ENCODE results near the gene FLT1.

The FLT1 gene

DNA sequence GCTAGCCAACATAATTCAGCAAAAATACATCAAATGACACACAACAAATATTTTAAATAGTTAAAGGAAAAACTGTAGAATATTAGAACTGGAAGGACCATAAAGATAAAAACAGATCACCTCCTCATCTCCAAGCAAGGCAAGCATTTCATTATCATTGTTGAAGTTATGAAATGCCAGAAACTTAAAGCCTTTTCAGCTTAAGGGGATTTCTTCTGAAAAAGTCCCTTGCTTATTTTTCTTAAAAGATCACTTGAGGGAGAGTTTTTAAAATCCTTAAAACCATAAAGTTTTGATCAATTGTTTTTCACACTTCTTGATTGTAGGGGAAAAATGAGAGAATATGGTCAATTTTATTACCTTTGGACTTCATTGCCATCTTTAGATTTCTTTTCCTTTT, 37.4 kb downstream of the FLT1 start:
- DNase-seq: no peak

DNA sequence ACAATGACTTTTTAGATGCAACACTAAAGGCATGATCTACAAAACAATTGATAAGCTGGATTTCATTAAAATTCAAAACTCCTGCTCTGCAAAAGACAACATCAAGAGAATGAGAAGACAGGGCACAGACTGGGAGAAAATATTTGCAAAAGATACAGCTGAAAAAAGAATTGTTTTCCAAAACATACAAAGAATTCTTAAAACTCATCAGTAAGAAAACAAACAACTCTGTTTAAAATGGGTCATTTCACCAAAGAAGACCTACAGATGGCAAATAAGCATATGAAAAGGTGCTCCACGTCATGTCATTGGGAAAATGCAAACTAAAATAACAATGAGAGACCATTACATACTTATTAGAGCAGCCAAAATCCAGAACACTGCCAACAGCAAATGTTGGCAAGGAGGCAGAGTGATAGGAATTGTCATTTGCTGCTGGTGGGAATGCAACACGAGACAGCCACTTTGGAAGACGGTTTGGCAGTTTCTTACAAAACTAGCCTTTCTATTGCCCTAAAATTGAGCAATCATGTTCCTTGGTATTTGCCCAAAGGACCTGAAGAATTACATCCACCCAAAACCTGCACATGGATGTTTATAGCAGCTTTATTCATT, 39.2 kb downstream of the FLT1 start:
- DNase-seq: no peak

DNA sequence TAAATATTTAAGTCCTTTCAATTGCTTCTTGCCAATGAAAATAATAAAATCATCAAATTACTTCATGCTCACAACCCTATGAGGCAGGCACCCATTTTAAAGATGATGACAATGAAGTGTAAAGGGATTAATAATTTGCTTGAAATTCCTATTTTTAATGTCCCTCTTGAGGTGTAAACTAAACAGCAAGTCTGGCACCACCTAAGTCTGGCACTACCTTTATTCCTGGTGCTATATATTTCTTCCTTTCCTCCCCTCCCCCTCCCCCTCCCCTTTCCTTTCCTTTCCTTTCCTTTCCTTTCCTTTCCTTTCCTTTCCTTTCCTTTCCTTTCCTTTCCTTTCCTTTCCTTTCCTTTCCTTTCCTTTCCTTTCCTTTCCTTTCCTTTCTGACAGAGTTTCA, 42.2 kb downstream of the FLT1 start:
- DNase-seq: no peak

DNA sequence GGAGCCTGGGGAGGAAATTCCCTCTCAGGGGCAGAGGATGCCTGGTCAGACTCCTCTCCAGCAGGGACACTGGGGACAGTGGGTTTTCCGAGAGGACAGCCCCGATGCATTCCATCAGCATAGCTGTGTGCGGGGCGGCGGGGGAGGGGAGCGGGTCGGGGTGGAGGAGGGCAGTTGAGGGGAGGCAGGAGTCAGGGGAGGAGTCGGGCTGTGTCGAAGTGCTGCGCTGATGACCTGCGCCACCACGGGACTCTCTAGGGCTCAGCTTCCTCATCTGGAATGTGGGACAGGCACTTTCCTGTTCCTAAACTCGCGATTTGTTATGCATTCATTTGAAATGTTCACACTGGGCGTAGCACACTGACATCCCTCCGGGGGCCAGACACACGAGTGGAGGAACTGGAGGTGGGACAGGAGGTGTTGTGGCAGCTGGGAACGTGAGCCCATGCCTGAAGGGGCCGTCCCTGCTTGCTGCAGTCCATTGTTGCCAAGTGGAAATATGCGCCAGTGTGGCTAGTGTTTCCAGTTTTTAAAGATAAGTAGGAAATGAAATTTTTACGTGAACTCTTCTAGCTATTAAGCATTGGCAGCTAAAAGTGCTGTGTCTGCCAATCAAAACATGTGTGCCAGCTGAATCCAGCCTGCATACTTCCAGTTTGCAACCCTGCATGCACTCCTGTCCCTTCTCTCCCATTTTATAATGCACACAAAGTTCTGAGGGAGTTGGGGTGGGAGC, 43.3 kb downstream of the FLT1 start:
- no peak for DNase-seq

DNA sequence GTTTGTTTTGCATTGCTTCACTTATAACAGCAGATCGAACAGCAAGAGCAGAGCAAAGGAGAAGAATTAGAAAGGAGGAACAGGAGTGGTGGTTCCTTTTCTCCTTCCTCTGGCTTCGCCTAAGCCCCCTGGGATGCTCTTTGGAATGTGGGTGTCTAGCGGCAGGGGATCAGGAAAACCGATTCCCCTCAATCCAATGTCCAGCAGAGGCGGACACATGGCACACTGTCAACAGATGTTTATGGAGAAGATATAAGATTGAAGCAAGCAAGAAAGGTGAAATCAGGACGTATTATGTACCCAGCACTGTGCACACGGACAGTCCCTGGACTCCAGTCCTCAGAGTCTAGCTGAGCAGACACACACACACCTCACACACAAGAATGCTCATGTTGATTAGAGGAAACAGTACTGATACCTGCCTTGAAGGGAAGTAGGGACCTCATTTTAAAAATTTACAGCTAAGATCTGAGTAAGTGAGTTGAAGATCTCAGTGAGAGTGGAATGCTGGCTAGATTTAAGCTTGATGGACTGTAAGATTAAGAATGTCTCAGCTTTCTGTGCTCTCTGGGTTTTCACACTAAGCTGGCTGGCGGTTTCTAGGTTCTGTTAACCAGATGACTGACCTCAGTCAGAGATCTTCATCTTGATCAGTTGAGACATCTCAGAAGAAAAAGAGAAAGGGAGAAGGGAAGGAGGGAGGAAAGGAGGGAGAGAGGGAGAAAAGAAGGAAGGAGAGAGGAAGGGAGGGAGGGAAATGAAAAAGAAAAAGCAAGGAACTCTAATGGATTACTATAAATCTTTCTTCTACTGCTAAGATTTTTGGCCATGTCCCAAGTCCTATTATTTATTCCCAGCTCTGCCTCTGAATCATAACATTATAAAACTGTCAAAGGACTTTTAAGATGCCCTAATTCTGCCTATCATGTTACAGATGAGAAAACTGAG, 44.8 kb downstream of the FLT1 start:
- DNase-seq: no peak

DNA sequence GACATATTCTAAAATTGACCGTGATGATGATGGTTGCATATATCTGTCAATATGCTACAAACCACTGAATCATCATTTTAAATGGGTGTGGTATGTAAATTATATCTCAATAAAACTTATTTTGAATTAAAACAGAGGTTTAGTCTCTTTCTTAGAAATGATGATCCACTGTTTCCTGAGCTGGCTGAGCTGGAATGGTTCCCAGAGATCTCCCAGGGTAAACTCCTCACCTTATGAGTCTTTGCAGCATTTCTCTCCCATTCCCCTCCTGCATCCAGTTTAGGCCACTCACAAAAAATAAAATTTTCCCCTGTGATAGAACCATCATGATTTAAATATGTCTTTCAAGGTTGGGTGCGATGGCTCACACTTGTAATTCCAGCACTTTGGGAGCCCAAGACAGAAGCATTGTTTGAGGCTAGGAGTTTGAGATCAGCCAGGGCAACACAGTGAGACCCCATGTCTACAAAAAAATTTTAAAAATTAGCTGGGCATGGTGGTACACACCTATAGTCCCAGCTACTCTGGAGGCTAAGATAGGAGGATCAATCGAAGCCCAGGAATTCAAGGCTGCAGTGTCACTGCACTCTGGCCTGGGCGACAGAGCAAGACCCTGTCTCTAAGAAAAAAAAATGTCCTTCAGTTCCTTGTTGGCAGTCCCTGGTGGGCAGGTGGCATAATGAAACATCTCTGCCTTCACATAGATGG, 46.1 kb downstream of the FLT1 start:
- no peak for DNase-seq

DNA sequence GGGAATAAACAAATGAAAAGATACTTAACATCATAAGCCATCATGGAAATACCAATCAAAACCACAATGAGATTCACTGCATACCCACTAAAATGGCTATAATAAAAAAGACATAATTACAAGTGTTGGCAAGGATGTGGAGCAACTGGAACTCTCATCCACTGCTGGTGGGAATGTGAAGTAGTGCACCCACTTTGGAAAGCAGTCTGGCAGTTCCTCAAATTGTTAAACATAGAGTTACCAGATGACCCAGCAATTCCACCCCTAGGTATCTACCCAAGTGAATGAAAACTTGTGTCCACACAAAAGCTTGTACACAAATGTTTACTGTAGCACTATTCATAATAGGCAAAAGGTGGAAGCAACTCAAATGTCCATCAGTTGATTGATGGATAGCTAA, 46.9 kb downstream of the FLT1 start:
- DNase-seq: no peak

DNA sequence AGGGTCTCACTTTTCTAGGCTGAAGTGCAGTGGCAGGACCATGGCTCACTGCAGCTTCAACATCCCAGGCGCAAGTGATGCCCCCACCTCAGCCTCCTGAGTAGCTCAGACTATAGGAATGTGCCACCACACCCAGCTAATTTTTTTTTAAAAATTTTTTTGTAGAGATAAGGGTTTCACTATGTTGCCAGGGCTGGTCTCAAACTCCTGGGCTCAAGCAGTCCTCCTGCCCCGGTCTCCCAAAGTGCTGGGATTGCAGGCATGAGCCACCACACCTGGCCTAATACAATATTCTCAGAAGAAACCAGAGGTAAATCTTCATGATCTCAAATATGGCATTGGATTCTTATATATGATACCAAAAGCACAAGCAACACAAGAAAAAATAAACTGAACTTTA, 47.7 kb downstream of the FLT1 start:
- no peak for DNase-seq

DNA sequence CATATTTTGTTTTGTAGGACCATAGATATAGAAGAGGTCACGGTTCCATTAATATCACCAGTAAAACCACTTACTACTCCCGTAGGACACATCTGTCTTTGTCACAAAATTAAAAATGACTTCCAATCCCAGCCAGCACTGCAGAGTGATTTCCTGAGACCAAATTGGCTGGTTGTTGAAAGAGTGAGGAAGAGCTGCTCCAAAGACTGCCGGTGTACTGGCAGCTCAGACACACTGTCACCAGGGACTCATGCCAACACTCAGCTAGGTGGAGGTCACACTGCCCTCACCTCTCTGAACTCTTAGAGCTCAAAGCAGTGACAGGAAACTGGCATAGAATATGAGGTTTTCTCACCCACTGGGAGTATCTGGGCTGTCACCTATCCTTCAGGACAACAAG, 52.1 kb downstream of the FLT1 start:
- DNase-seq: no peak

DNA sequence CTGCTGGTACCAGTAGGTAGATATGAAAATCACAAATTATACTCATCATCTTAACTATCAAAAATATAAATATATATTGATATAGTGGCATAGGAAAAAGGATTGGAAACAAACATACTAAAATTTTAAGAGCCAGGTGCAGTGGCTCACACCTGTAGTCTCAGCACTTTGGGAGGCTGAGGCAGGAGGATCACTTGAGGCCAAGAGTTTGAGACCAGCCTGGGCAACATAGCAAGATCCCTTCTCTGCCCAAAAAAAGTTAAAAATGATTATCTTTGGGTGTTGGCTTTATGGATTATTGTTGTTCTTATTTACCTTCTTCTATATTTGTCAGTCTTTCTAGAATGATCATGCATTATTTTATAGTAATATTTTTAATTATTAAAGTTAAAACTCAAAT, 53.4 kb downstream of the FLT1 start:
- DNase-seq: no peak

DNA sequence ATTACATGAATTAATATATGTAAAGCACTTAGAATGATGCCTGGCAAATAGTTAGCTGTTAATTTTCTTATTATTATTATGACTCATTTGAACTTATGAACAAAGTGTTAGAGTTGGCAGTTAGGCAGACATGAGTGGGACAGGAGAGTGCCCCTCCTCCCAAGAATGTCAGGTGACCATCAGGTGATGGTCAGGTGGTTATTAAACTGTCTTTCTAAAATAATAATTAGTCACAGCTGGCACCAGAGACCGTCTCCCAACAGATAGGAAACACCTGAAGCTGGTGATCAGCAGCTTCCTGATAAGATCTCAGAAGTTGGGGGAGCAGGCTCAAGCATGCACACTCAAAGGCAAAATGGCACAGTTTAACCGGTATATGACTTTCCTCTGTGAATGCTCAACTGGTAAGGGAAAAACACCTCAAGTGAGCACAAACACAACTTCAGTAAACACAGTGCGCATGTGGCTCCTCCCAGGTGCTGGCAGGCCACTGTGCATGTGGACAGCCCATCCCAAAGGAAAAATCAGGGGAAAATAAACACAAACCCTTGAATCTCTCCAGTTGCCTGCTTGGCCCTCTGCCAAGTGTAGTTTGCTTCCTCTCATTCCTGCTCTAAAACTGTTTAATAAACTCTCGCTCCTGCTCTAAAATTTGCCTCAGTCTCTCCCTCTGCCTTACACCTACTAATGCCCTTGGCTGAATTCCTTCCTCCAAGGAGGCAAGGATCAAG, 54.0 kb downstream of the FLT1 start:
- DNase-seq: no peak

DNA sequence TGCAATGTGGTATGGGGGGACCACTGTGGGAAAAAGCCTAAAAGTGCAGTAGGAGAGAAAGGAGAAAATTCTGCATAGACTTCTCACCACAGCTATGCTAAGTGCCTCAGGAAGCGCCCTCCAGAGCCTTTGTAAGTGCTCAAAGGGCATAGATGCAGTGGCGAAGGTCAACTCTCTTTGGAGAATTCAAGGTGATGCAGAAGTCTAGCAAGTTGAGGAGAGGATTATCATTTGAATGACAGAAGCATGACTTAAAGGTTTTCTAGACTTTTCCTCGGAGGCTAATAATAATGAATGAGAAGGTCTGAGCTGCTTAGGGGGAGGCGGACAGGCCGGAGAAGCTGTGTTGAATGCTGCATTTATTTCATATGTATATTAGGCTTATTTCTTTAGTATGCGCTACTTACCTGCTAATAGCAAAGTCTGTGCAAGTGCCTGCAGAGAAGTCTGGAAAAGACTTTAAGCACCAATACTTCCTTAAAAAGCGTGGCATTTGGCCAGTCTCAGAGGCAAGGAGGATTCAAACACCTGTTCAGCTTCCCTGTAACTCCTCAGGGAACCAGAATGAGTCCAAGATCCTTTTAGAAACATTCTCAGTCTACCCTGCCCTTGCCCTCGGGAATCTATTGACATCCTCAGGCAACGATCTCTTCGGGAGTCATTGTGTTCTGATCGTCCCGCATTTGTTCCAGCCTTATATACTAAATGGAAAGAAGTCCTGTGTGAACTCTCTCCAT, 56.2 kb downstream of the FLT1 start:
- DNase-seq: no peak

DNA sequence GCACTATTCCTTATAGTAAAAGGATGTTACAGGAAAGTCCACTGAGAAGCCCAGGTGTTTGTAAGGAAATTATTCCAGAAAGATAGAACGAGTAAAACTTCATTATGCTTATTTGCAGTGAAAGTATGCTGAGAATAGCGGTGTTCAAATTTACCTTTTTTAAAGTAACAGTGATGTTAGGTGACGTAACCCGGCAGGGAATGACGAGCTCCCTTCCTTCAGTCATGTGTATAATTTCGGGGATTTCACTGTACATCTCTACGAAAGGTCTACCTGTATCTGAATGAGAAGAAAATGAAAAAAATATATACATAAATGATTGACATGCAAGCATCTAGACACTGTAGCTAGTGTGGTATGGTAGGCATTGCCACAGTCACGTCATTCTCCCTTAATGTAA, 56.9 kb downstream of the FLT1 start:
- no peak for DNase-seq

DNA sequence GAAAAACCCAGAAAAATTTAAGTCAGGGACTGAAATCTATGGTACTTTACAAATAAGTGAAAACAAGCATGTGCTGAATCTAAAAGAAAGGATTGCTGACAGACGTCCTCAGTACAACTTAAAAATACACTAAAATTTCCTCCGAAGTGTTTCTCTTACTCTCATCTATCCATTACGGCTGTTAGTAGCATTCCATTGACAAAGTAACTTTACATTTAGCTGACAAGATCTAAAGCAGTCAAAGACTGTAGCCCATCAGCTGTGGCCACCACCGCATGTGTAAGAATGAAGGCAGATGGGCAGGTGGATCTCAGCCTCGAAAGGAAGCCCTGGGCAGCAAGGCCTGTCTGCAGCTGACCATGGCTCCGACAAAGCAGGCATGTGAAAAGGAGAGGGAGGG, 59.0 kb downstream of the FLT1 start:
- DNase-seq: no peak

DNA sequence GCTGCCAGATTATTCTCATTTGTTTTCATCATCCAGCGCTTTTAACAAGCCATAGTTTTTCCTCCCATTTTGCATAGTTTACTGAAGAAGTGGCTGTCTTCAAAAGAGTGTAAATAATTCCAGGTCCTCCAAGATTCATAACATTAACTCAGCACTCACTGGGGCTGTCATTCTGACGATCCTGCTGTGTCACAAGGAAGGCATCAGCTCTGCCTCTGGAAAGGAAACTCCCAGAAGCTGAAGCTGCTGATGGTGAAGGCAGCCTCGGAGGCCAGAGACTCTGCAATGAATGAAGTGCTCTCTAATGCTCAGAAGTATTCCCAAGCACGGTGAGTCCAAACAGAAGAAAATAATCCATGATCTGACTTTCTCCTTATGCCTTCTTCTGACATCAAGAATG, 60.0 kb downstream of the FLT1 start:
- DNase-seq: no peak

DNA sequence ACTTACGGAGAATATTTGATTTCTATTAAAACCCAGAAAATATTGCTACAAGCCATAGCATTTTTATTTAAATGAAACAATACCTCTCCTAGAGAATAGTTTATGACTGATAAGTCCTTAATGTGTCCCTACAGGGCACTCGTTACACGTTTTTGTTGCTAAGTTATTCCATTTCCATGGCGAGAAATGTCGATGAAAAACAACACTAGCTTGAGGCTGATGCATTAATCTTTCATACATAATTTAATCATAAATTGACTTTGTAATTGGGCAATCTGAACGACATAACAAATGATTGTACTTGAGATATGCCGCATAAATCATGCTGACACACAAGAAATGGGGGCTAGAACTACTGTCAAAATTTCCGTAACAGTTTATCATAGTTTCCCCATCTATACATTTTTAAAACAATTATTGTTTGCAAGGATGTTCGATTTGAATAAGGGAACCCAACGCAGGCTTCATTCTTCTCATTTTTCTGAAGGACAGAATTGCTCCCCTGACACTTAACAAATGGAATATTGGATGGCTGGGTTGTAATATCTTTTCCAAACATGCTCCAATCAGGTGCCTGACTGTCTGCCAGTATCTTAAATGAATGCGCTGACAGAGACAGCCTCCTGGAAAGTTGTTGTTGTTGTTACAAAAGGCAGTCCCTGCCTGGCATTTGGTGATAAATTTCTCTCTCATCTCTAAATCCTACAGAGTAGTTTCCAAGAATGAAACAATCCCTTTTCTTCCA, 61.9 kb downstream of the FLT1 start:
- no peak for DNase-seq

DNA sequence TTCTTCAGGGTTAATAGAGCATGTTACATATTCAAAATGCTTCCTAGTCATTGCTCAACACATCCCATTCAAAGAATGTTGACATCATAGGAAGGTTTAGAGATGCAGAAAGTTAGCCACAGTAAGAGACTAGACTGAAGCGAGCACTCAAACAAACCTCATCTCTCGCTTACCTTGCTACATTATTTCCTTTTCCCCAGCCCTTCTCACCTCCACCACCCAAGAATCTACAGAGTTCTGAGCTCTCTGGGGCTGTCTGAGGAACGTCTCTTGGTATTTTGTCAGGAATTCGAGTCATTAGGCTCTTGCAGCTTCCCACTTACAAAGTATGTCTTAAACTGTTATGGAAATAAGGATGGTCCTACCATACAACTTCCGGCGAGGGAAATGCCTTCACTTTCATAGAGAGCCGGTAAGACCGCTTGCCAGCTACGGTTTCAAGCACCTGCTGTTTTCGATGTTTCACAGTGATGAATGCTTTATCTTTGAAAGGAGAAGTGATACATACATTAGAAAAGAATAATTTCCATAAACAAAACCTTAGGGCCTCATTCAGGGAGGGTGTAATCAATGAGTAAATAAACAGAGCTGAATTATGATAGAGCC, 65.1 kb downstream of the FLT1 start:
- DNase-seq: peak; percentile 4

DNA sequence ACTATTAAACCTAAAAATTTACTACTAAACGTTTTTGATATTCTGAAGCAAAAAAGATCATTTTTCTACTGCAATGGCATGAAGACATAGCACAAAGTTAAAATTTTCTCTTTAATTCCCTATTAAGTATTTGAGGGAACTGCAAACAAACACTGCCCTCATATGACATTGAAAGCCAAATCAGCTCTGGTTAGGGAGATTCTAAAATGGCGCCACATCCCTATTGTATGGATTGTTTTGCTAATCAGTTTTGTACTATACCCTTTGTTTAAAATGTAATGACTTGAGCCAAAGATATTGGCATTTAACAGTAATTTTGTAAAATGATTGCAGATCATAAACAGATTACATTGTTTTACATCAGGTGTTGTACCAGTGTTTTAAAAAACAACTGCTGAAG, 65.8 kb downstream of the FLT1 start:
- no peak for DNase-seq

DNA sequence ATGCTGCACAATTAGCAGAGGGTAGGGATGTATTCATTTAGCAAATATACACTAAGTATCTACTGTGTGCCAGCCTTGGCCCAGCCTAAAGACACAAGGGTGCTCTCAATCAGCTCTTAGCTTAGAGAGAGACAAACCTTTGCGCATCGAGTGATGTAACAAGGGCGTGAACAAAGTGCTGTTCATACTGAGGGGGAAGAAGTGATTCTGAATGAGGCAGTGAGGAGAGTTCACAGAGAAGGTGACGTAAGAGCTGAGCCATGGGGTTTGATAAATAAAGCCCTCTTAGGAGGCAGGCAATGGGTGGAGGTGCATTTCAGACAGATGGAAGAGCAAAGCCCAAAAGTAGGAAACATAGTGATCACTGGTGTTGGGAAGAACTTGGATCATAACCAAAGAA, 68.5 kb downstream of the FLT1 start:
- no peak for DNase-seq

DNA sequence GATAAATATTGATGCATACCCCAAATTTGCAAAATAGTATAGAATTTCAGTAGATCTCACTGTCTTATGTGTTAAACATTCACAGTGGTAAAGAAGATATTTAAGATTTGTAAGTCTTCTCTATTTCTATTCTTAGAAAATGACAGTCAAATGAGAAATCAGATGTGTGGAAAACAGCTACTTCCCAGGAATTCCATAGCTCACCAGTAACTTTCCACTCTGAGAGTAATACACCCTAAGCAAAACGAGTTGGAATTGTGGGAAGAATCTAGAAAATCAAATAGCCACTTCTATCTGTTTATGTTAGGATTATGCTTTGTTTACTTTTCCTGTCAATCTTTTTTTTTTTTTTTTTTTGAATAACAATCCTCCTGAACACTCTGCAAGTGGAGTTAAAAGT, 69.1 kb downstream of the FLT1 start:
- DNase-seq: no peak

DNA sequence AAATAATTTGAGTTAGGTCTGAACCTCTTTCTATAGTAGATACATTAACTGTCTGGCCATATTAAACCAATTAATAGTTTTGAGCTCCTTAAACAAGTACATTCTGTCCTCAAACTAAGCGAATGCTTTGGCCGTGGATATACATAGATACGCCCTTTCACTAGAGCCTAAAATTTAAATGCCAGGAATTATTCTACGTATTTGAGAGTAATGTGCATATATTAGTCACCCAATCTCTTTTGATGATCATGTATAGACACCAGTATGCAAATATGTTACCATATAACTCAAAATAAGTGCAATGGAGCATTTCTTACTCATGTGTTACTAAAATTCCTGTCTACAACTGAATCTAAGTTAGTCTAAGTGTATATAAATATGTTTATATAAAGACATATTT, 70.4 kb downstream of the FLT1 start:
- no peak for DNase-seq
